ENCODE data around the gene PADI3.

DNA sequence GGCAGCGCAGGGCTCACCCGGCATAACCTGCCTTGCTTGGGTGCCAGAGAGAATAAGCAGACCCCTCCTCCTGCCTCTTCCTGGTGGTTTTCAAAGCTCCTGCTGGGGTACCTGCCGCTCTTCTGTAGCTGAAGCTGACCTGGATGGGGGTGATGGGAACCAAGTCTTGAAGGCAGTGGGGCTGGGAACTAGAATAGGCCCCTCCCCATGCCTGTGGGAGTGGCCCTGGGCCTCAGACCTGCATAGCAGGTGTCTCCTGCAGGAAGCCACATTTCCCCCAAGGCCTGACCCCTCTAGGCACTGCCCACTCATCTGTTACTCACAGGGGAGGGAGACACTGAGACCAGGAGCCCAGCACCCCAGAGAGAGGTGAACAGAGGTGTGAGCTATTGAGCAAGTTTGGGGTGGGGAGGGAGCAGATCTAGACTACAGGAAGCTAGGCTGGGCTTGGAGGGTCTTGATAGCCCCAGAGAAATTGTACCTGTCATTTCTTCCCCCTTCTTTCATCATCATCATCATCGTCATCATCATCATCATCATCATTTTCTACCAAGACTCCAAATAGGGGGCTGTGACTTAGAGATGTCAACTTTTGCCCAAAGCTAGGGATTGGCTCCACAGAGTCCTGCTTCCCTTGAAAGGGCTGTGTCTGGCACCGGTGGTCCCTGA is 33.9 kb upstream of the PADI3 start:
- TF ChIP-seq EZH2 (IDR thresholded peaks at IDR 0.05) (no peak), POLR2AphosphoS5 (IDR thresholded peaks at IDR 0.05; ENCODE audit: borderline replicate concordance, low read depth, low read length) (no peak), FOXP2 (optimal IDR thresholded peaks at IDR 0.05; ENCODE audit: control extremely low read depth, extremely low read length, insufficient read depth) (no peak)
